Caco-2 (cell line): Measurements from ENCODE around the gene EDEM2. TPM values are rescaled to one million over a fixed set of nuclear protein-coding genes. Genes with fewer than 3 reads are reported as not detected.

Experiments used
- BruUV-seq: library from RNA; stranded (reverse); fragments of 400-500 nt; replicated peaks from 2 replicates; lab custom pipeline; 2021; lab: Mats Ljungman, UMichigan
- CTCF ChIA-PET: fragments of 300-600 bp; sonication (Branson Sonifier 250); formaldehyde crosslinking; loops from one replicate; lab custom pipeline; 2022; ENCODE audit warnings: antibody characterized with exemption; lab: Charles Lee
- POLR2A ChIA-PET: fragments of 300-600 bp; sonication (Branson Sonifier 250); formaldehyde crosslinking; loops from one replicate; lab custom pipeline; 2022; ENCODE audit warnings: antibody characterized with exemption; lab: Charles Lee
- DNase-seq, 2 experiments: peaks; one replicate each; pipeline versions ENCODE4 v3.0.0 to v3.0.0-alpha.2; 2020 to 2022
- H3K27me3 ChIP-seq: replicated peaks from 2 replicates; pipeline ENCODE4 v1.6.0; 2011; ENCODE audit warnings: low read length; ENCODE audit not compliant: control insufficient read depth, insufficient read depth
- H3K36me3 ChIP-seq: 2 replicates; pipeline ENCODE4 v1.5.1; 2011; ENCODE audit warnings: low read length; ENCODE audit not compliant: control insufficient read depth, insufficient read depth
- H3K4me1 ChIP-seq: fragments of 250-450 bp; sonication (Bioruptor Pico); 2 replicates; pipeline ENCODE4 v1.5.1; 2020; ENCODE audit warnings: mild to moderate bottlenecking
- H3K4me3 ChIP-seq: 2 replicates; pipeline ENCODE4 v1.5.1; 2011; ENCODE audit warnings: low read depth, mild to moderate bottlenecking, control low read depth, low read length
- H3K9me3 ChIP-seq: fragments of 250-450 bp; sonication (Bioruptor Pico); 2 replicates; pipeline ENCODE4 v1.5.1; 2020; ENCODE audit warnings: mild to moderate bottlenecking, moderate library complexity
- H3K27ac Mint-ChIP-seq: one replicate; pipeline ENCODE4 v1.8.0; 2022; ENCODE audit warnings: mixed read lengths; ENCODE audit not compliant: unreplicated experiment
- H3K27me3 Mint-ChIP-seq: one replicate; pipeline ENCODE4 v1.8.0; 2022; ENCODE audit warnings: mixed read lengths; ENCODE audit not compliant: insufficient read depth, unreplicated experiment
- H3K36me3 Mint-ChIP-seq: one replicate; pipeline ENCODE4 v1.8.0; 2022; ENCODE audit warnings: mild to moderate bottlenecking, mixed read lengths; ENCODE audit not compliant: insufficient read depth, unreplicated experiment
- H3K4me1 Mint-ChIP-seq: one replicate; pipeline ENCODE4 v1.8.0; 2022; ENCODE audit warnings: low read depth, mixed read lengths; ENCODE audit not compliant: unreplicated experiment
- H3K4me3 Mint-ChIP-seq: one replicate; pipeline ENCODE4 v1.8.0; 2022; ENCODE audit warnings: mild to moderate bottlenecking, moderate library complexity, mixed read lengths; ENCODE audit not compliant: unreplicated experiment
- H3K9me3 Mint-ChIP-seq: one replicate; pipeline ENCODE4 v1.8.0; 2022; ENCODE audit warnings: mixed read lengths; ENCODE audit not compliant: unreplicated experiment
- intact Hi-C: fragments of 100-400 bp; cut with micrococcal nuclease; formaldehyde crosslinking; loops from one replicate; pipeline ENCODE4 v1.10.0; 2022; ENCODE audit not compliant: unreplicated experiment
- total RNA-seq: library from RNA; stranded (reverse); gene quantifications from 2 replicates; pipeline ENCODE4 v1.2.3, GENCODE V29; 2022
- TF ChIP-seq, protein P1 (sequence below), 2 experiments: fragments of 200-600 bp in 1 of 2; IDR thresholded peaks; 1 replicate in 1 of 2; 2 replicates in 1 of 2; pipeline versions ENCODE4 v1.5.1 to v1.8.0; 2011 to 2022; ENCODE audit warnings: antibody characterized with exemption in 1 of 2, control low read depth in 1 of 2, inconsistent platforms in 1 of 2, low read depth in 1 of 2, low read length in 1 of 2, mild to moderate bottlenecking in 1 of 2, moderate library complexity in 1 of 2; ENCODE audit not compliant: insufficient read depth in 1 of 2, severe bottlenecking in 1 of 2, unreplicated experiment in 1 of 2

The EDEM2 gene
- total RNA-seq, 1 experiment from 2014 or later: 41.2 TPM

DNA sequence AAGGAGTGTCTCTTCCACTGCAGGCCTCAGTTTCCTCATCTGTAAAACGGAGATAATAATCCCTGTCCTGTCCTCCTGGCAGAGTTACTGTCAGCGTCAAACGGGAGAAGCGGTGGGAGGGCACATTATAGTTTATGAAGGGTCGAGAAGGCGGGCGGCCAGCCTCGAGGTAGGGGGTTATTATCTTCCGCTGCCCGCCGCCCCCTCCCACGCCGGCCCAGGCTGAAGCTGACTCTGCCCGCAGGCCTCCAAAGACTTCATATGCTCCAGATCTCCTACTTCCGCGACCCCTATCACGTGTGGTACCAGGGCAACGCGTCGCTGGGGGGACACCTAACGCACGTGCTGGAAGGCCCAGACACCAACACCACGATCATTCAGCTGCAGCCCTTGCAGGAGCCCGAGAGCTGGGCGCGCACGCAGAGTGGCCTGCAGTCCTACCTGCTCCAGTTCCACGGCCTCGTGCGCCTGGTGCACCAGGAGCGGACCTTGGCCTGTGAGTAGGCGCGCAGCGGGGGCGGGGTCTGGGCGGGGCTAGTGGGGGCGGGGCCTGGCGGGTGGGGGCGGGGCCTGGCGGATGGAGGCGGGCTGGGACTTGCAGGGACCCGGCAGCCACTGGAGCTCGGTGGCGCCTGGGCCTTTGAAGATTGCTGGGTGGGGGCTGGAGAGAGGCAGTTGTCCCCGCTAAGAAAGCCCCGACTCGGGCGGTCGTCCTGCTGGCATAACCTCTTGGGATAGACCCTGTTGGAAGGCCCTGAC, 27.5 kb upstream of the EDEM2 start:
- Histone ChIP-seq H3K27me3 (no peaks in the 10 kb centered on the region), H3K9me3 (no peaks in the 10 kb centered on the region), H3K4me3 (peak overlapping the region; percentile 60), H3K4me1 (peaks cover 48% of the 10 kb centered on the region), H3K36me3 (no peaks in the 10 kb centered on the region)
- no TSS peak for BruUV-seq
- POLR2A ChIA-PET: interaction anchor here (0.6 to 1.2 kb wide), 12 partner anchors 11 to 852 kb away, joined by 3 to 11 read pairs (median 3); partner anchors contain the start of genes CEP250, EDEM2 and MMP24OS
- no peaks in the 10 kb centered on the region for H3K9me3 Mint-ChIP-seq
- peaks cover 6% of the 10 kb centered on the region for H3K36me3 Mint-ChIP-seq
- H3K27ac Mint-ChIP-seq: peak overlapping the region; percentile 81
- TF ChIP-seq, protein P1, sequence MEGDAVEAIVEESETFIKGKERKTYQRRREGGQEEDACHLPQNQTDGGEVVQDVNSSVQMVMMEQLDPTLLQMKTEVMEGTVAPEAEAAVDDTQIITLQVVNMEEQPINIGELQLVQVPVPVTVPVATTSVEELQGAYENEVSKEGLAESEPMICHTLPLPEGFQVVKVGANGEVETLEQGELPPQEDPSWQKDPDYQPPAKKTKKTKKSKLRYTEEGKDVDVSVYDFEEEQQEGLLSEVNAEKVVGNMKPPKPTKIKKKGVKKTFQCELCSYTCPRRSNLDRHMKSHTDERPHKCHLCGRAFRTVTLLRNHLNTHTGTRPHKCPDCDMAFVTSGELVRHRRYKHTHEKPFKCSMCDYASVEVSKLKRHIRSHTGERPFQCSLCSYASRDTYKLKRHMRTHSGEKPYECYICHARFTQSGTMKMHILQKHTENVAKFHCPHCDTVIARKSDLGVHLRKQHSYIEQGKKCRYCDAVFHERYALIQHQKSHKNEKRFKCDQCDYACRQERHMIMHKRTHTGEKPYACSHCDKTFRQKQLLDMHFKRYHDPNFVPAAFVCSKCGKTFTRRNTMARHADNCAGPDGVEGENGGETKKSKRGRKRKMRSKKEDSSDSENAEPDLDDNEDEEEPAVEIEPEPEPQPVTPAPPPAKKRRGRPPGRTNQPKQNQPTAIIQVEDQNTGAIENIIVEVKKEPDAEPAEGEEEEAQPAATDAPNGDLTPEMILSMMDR (IDR thresholded peaks at IDR 0.05; ENCODE audit: insufficient read depth in 1 of 2, low read depth in 1 of 2, low read length in 1 of 2, severe bottlenecking in 1 of 2, unreplicated experiment in 1 of 2): no peak
- no peaks in the 10 kb centered on the region for H3K27me3 Mint-ChIP-seq
- peaks cover 53% of the 10 kb centered on the region for H3K4me1 Mint-ChIP-seq
- DNase-seq: peak; percentile 93 to 97
- CTCF ChIA-PET: interaction anchor here (0.8 to 1.2 kb wide), 6 partner anchors 28 to 301 kb away, joined by 3 to 12 read pairs (median 4); partner anchors contain the start of gene EDEM2
- intact Hi-C loops: loop anchor here (1.0 to 2.0 kb wide), 3 partner anchors 13 to 34 kb away; partner anchors contain the start of gene EDEM2
- H3K4me3 Mint-ChIP-seq: peak overlapping the region; percentile 91

DNA sequence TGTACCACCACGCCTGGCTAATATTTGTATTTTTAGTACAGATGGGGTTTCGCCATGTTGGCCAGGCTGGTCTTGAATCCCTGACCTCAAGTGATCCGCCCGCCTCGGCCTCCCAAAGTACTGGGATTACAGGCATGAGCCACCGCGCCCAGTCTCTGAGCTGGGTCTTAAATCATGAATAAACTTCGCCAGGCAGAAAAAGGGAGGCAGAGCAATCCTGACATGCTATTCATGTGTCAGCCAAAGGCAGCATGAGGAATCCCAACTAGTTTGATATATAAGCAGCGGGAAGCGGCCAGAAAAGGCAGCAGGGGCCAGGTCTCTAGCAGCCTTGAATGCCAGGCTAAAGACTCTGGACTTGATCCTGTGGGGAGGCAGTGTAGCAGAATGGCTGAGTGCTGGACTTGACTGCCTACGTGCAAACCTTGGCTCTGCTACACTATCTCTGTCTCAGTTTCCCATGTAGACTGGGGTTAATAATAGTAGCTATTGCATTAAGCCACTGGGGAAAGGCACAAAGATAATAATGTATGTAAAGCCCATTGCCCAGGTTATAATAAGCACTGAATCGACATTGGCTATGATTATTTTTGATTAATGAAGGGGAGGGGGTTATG, 26.5 kb upstream of the EDEM2 start:
- H3K9me3 ChIP-seq: no peaks in the 10 kb centered on the region
- H3K9me3 Mint-ChIP-seq: no peaks in the 10 kb centered on the region
- H3K36me3 Mint-ChIP-seq: peaks cover 6% of the 10 kb centered on the region
- H3K27me3 ChIP-seq: no peaks in the 10 kb centered on the region
- intact Hi-C loops: loop anchor here (1.0 to 2.0 kb wide), 3 partner anchors 14 to 35 kb away; partner anchors contain the start of gene EDEM2
- H3K4me1 ChIP-seq: peaks cover 44% of the 10 kb centered on the region
- no peak for DNase-seq
- POLR2A ChIA-PET: no interaction called here
- CTCF ChIA-PET: interaction anchor here (0.5 to 1.1 kb wide), 2 partner anchors 27 to 89 kb away, joined by 3 to 8 read pairs; partner anchors contain the start of gene EDEM2
- H3K27ac Mint-ChIP-seq: peak overlapping the region; percentile 81
- peak overlapping the region; percentile 91 for H3K4me3 Mint-ChIP-seq
- H3K4me1 Mint-ChIP-seq: peaks cover 49% of the 10 kb centered on the region
- TSS peak; percentile 76 for BruUV-seq
- H3K4me3 ChIP-seq: peak overlapping the region; percentile 60
- no peaks in the 10 kb centered on the region for H3K27me3 Mint-ChIP-seq
- TF ChIP-seq, protein P1 (IDR thresholded peaks at IDR 0.05; ENCODE audit: insufficient read depth in 1 of 2, low read depth in 1 of 2, low read length in 1 of 2, severe bottlenecking in 1 of 2, unreplicated experiment in 1 of 2): no peak
- no peaks in the 10 kb centered on the region for H3K36me3 ChIP-seq

GRCh38 chr20:35172434-35172806, 25.3 kb upstream of the EDEM2 start:
- Histone ChIP-seq H3K36me3 (no peaks in the 10 kb centered on the region), H3K9me3 (no peaks in the 10 kb centered on the region), H3K4me3 (no peak overlapping the region), H3K27me3 (no peaks in the 10 kb centered on the region), H3K4me1 (peaks cover 37% of the 10 kb centered on the region)
- peaks cover 43% of the 10 kb centered on the region for H3K4me1 Mint-ChIP-seq
- H3K36me3 Mint-ChIP-seq: peaks cover 6% of the 10 kb centered on the region
- no peak overlapping the region for H3K27ac Mint-ChIP-seq
- H3K9me3 Mint-ChIP-seq: no peaks in the 10 kb centered on the region
- ChIA-PET POLR2A (no interaction called here), CTCF (no interaction called here)
- no peak for DNase-seq
- TF ChIP-seq, protein P1 (IDR thresholded peaks at IDR 0.05; ENCODE audit: insufficient read depth in 1 of 2, low read depth in 1 of 2, low read length in 1 of 2, severe bottlenecking in 1 of 2, unreplicated experiment in 1 of 2): no peak
- H3K4me3 Mint-ChIP-seq: peak overlapping the region; percentile 32
- no peaks in the 10 kb centered on the region for H3K27me3 Mint-ChIP-seq
- intact Hi-C loops: no loop called here
- BruUV-seq: no TSS peak
